ENCODE results near the gene GYPC.

Gene GYPC

GRCh38 chr2:126649101-126649500 lies 6.9 kb upstream of the GYPC start:
- no peak for DNase-seq (ENCODE audit: low read depth in 1 of 2, low spot score in 1 of 2)
- Histone ChIP-seq H3K4me3 (replicated peaks; ENCODE audit: insufficient read depth, low read length) (no peak overlapping the region), H3K27ac (replicated peaks) (no peak overlapping the region), H3K27me3 (ENCODE audit: insufficient read depth, poor library complexity, severe bottlenecking) (no peaks in the 10 kb centered on the region)
- TF ChIP-seq SPI1 (IDR thresholded peaks at IDR 0.05; ENCODE audit: borderline replicate concordance, low read depth) (no peak), CTCF (IDR thresholded peaks at IDR 0.05; ENCODE audit: insufficient read depth, low read length) (no peak)

- TF ChIP-seq SPI1 (IDR thresholded peaks at IDR 0.05; ENCODE audit: borderline replicate concordance, low read depth) (no peak), REST (IDR thresholded peaks at IDR 0.05; ENCODE audit: insufficient replicate concordance, low read depth) (no peak), CTCF (IDR thresholded peaks at IDR 0.05; ENCODE audit: insufficient read depth, low read length) (no peak), POLR2AphosphoS5 (IDR thresholded peaks at IDR 0.05; ENCODE audit: low read depth) (no peak), GABPA (IDR thresholded peaks at IDR 0.05; ENCODE audit: low read depth) (no peak)
- no peaks in the 10 kb centered on the region for H3K27me3 ChIP-seq (ENCODE audit: insufficient read depth, poor library complexity, severe bottlenecking)
- no peak overlapping the region for H3K4me3 ChIP-seq (replicated peaks; ENCODE audit: insufficient read depth, low read length)
- DNase-seq (ENCODE audit: low read depth in 1 of 2, low spot score in 1 of 2), result no peak
- H3K27ac ChIP-seq (replicated peaks), result no peak overlapping the region
Observed at GRCh38 chr2:126650994-126651393, 5.0 kb upstream of the GYPC start.

- Histone ChIP-seq H3K27me3 (ENCODE audit: insufficient read depth, poor library complexity, severe bottlenecking) (no peaks in the 10 kb centered on the region), H3K27ac (replicated peaks) (no peak overlapping the region), H3K4me3 (replicated peaks; ENCODE audit: insufficient read depth, low read length) (no peak overlapping the region)
- no peak for DNase-seq (ENCODE audit: low read depth in 1 of 2, low spot score in 1 of 2)
- no peak for TF ChIP-seq POLR2AphosphoS5 (IDR thresholded peaks at IDR 0.05; ENCODE audit: low read depth)
- TF ChIP-seq SPI1 (IDR thresholded peaks at IDR 0.05; ENCODE audit: borderline replicate concordance, low read depth), result no peak
- no peak for TF ChIP-seq REST (IDR thresholded peaks at IDR 0.05; ENCODE audit: insufficient replicate concordance, low read depth)
- TF ChIP-seq GABPA (IDR thresholded peaks at IDR 0.05; ENCODE audit: low read depth), result no peak
- no peak for TF ChIP-seq CTCF (IDR thresholded peaks at IDR 0.05; ENCODE audit: insufficient read depth, low read length)
Observed at GRCh38 chr2:126652323-126652891, 3.6 kb upstream of the GYPC start.

- Histone ChIP-seq H3K27me3 (ENCODE audit: insufficient read depth, poor library complexity, severe bottlenecking) (no peaks in the 10 kb centered on the region), H3K27ac (replicated peaks) (no peak overlapping the region), H3K4me3 (replicated peaks; ENCODE audit: insufficient read depth, low read length) (no peak overlapping the region)
- no peak for TF ChIP-seq POLR2AphosphoS5 (IDR thresholded peaks at IDR 0.05; ENCODE audit: low read depth)
- TF ChIP-seq SPI1 (IDR thresholded peaks at IDR 0.05; ENCODE audit: borderline replicate concordance, low read depth), result no peak
- TF ChIP-seq REST (IDR thresholded peaks at IDR 0.05; ENCODE audit: insufficient replicate concordance, low read depth), result no peak
- no peak for TF ChIP-seq CTCF (IDR thresholded peaks at IDR 0.05; ENCODE audit: insufficient read depth, low read length)
- TF ChIP-seq GABPA (IDR thresholded peaks at IDR 0.05; ENCODE audit: low read depth), result no peak
- peak in 1 of 2 experiments; percentile 75 for DNase-seq (ENCODE audit: low read depth in 1 of 2, low spot score in 1 of 2)
Observed at GRCh38 chr2:126653109-126653508, 2.8 kb upstream of the GYPC start.
